Skeletal muscle satellite cell (primary cell): Measurements from ENCODE around the gene INPP5A.

Experiments used
- H3K27me3 ChIP-seq: 2 replicates; pipeline ENCODE4 v1.7.0; 2013; ENCODE audit warnings: low read length; ENCODE audit not compliant: control insufficient read depth, insufficient read depth
- H3K36me3 ChIP-seq: 2 replicates; pipeline ENCODE4 v1.7.0; 2013; ENCODE audit warnings: mild to moderate bottlenecking, control low read depth, low read length; ENCODE audit not compliant: insufficient read depth
- H3K4me1 ChIP-seq: 2 replicates; pipeline ENCODE4 v1.7.0; 2013; ENCODE audit warnings: low read length; ENCODE audit not compliant: control insufficient read depth, insufficient read depth
- H3K4me2 ChIP-seq: 2 replicates; pipeline ENCODE4 v1.7.0; 2013; ENCODE audit warnings: mild to moderate bottlenecking, low read length
- H3K4me3 ChIP-seq: 2 replicates; pipeline ENCODE4 v1.7.0; 2013; ENCODE audit warnings: low read length
- H3K9ac ChIP-seq: 2 replicates; pipeline ENCODE4 v1.7.0; 2013; ENCODE audit warnings: mild to moderate bottlenecking, low read depth, low read length, moderate library complexity
- H3K9me3 ChIP-seq: replicated peaks from 2 replicates; pipeline ENCODE4 v1.7.0; 2013; ENCODE audit warnings: mild to moderate bottlenecking, control low read depth, low read length

Gene INPP5A

DNA sequence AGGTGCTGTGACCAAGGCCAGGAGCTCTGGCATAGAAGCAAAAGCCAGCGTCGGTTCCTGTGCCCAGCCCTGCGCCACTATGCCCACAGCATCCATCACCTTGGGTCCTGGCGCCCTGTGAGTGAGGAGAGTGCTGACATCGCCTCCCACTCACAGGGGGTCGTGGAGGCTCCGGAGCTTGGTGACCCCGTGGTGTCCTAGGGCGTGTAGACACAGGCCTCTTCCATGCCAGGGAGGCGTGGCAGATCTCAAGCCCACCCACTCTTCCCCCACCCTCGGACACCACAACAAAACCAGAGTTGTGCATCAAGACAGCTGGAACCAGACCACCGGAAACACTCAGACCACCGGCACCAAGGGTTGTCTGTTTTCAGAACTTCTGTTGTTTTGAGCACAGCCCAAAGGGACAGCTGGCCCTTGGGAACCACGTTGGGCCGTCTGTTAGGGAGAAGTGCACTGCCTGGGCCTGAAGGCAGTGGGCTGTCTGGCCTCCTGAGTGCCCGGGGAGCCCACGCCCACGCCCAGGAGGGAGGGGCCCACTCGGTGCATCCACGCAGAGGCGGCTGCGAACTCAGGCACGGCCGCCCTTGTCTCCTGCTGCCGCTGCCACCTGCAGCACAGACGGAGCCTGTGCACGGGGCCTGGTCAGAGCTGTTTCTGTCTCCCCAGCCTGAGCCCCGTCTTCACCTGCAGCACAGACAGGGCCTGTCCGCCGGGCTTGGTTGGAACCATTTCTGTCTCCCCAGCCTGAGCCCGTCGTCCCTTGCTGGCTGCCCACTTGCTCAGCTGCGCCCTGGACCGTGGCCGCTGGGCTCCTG lies 106.3 kb downstream of the INPP5A start:
- no peaks in the 10 kb centered on the region for H3K9me3 ChIP-seq
- no peak overlapping the region for H3K9ac ChIP-seq
- H3K27me3 ChIP-seq = no peaks in the 10 kb centered on the region

DNA sequence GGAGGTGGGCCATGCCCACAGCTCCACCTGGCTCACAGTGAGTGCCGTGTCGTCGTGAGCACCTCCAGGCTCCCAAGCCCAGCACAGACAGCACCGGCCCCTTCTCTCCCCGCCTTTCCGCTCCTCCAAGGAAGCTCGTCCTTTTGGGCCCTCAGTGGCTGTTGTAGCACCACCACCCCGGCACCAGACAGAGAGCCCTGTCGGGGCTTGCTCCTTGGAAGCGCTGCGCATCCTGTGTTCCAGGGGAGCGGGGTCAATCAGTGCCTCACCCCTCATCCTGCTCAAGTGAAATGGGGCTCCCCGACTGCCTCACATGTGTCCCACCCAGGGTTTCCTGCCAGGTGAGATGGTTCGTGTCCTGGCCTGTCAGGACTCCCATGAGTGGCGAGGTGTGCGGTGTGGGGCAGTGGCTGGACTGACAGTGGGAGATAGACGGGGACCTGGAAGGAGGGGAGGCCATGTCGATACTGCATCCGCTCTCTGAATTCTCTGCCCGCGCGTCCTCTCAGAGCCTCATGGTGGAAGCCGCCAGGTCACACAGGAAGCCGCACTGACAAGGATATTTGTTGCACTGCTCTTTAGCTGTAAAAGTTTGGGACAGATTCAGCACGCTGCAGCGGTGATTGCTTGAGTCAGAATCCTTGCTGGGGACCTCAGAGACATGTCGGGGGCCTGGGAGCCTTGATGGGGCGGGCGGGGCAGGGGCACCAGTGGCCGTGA lies 107.1 kb downstream of the INPP5A start:
- H3K9me3 ChIP-seq = no peaks in the 10 kb centered on the region
- H3K9ac ChIP-seq = no peak overlapping the region
- no peak overlapping the region for H3K4me3 ChIP-seq
- no peak overlapping the region for H3K4me2 ChIP-seq
- no peaks in the 10 kb centered on the region for H3K36me3 ChIP-seq
- no peaks in the 10 kb centered on the region for H3K4me1 ChIP-seq
- no peaks in the 10 kb centered on the region for H3K27me3 ChIP-seq

More for the DNA sequence above, 106.3 kb downstream of the INPP5A start:
- Histone ChIP-seq H3K4me3 (no peak overlapping the region), H3K36me3 (no peaks in the 10 kb centered on the region), H3K4me1 (no peaks in the 10 kb centered on the region), H3K4me2 (no peak overlapping the region)

DNA sequence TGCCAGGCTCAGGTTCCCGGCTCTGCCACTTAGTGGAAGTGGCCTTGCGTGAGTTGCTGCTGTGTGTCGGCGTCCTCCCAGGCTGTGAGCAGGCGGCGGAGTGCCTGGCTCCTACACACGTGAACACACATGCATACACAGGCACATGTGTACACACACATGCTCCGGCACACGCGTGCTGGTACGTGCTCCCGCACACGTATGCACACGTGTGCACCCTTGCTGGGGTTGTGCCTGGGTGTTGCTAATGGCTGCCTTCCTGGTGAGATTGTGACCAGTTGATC lies 107.6 kb downstream of the INPP5A start:
- Histone ChIP-seq H3K4me1 (no peaks in the 10 kb centered on the region), H3K9me3 (no peaks in the 10 kb centered on the region), H3K27me3 (no peaks in the 10 kb centered on the region), H3K36me3 (no peaks in the 10 kb centered on the region), H3K4me3 (no peak overlapping the region), H3K4me2 (no peak overlapping the region), H3K9ac (no peak overlapping the region)

DNA sequence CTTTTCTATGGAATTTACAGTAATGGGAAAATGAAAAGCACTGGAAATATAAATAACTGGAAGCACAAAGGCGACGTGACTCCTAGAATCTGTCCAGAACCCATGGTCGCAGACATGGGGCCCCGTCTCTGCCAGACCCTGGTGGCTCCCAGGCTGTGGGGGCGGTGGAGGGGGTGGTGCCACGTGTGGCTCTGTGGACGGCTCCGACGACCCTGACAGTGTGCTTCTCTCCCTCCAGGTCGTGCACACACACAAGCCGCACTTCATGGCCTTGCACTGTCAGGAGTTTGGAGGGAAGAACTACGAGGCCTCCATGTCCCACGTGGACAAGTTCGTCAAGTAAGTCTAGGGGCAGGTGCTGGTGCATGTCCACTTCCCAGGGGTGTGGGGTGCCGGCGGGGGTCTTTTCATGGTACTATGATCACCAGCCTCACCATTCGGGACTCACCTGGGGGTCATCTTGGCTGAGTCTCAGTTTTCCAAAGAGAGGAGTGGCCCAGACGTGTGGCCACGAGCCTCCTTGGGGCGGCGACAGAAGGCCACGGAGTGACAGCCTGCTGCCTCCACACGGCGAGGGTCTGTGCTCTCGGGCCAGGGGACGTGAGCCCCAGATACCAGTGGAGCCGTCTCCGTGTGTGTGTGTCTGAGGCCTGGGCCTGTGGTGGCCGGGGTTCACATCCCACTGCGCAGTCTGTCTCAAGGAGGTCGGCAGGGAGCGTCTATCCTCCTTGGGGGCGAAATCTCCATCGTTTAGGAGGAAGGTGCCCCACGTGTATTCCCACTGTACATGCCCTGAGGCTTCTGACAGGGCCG lies 108.2 kb downstream of the INPP5A start:
- Histone ChIP-seq H3K36me3 (no peaks in the 10 kb centered on the region), H3K27me3 (no peaks in the 10 kb centered on the region), H3K4me3 (no peak overlapping the region), H3K9ac (no peak overlapping the region), H3K4me2 (no peak overlapping the region), H3K9me3 (no peaks in the 10 kb centered on the region), H3K4me1 (no peaks in the 10 kb centered on the region)

DNA sequence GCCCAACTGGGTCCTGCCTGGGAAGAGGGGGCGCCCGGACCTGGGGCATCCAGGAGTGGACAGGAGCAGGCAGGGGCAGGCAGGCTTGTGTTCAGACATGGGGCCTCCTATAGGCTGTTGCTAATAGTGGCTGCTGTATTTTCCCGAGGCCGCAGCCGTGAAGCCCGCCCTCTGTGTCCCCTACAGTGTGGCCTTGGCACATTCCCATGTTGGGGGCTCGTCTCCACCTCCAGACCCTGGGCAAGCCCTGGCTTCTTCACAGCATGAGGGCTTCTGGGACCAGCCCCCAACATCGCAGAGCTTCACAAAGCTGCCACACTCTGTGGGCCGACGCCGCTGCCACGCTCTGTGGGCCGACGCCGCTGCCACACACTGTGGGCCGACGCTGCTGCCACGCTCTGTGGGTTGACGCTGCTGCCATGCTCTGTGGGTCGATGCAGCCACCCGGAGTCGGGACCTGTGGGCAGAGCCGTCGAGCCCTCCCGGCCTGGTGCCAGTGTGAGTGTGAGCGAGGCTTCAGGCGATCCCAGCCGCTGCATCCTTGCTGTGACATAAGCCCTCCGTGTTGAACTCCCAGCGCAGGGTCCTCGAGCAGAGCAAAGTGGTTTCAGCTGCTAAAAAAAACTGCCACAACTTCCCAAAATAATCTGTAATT lies 109.0 kb downstream of the INPP5A start:
- no peaks in the 10 kb centered on the region for H3K27me3 ChIP-seq
- no peaks in the 10 kb centered on the region for H3K4me1 ChIP-seq
- H3K4me2 ChIP-seq = no peak overlapping the region
- H3K4me3 ChIP-seq = no peak overlapping the region
- H3K36me3 ChIP-seq = no peaks in the 10 kb centered on the region
- no peak overlapping the region for H3K9ac ChIP-seq
- no peaks in the 10 kb centered on the region for H3K9me3 ChIP-seq

- Histone ChIP-seq H3K27me3 (no peaks in the 10 kb centered on the region), H3K4me2 (no peak overlapping the region), H3K36me3 (no peaks in the 10 kb centered on the region), H3K4me3 (no peak overlapping the region), H3K9me3 (no peaks in the 10 kb centered on the region), H3K9ac (no peak overlapping the region), H3K4me1 (no peaks in the 10 kb centered on the region)
Measured at GRCh38 chr10:132647424-132647823, 109.8 kb downstream of the INPP5A start.

- Histone ChIP-seq H3K4me2 (no peak overlapping the region), H3K9me3 (no peaks in the 10 kb centered on the region), H3K27me3 (no peaks in the 10 kb centered on the region), H3K4me1 (no peaks in the 10 kb centered on the region), H3K4me3 (no peak overlapping the region), H3K9ac (no peak overlapping the region), H3K36me3 (no peaks in the 10 kb centered on the region)
Measured at GRCh38 chr10:132648072-132648850, 110.7 kb downstream of the INPP5A start.

GRCh38 chr10:132648851-132649528 lies 111.4 kb downstream of the INPP5A start:
- no peaks in the 10 kb centered on the region for H3K4me1 ChIP-seq
- no peaks in the 10 kb centered on the region for H3K36me3 ChIP-seq
- H3K27me3 ChIP-seq = no peaks in the 10 kb centered on the region
- H3K4me2 ChIP-seq = no peak overlapping the region
- no peaks in the 10 kb centered on the region for H3K9me3 ChIP-seq
- H3K9ac ChIP-seq = no peak overlapping the region
- no peak overlapping the region for H3K4me3 ChIP-seq

GRCh38 chr10:132649651-132650360 lies 112.2 kb downstream of the INPP5A start:
- Histone ChIP-seq H3K4me3 (no peak overlapping the region), H3K9me3 (no peaks in the 10 kb centered on the region), H3K4me1 (no peaks in the 10 kb centered on the region), H3K9ac (no peak overlapping the region), H3K36me3 (no peaks in the 10 kb centered on the region), H3K4me2 (no peak overlapping the region), H3K27me3 (no peaks in the 10 kb centered on the region)

DNA sequence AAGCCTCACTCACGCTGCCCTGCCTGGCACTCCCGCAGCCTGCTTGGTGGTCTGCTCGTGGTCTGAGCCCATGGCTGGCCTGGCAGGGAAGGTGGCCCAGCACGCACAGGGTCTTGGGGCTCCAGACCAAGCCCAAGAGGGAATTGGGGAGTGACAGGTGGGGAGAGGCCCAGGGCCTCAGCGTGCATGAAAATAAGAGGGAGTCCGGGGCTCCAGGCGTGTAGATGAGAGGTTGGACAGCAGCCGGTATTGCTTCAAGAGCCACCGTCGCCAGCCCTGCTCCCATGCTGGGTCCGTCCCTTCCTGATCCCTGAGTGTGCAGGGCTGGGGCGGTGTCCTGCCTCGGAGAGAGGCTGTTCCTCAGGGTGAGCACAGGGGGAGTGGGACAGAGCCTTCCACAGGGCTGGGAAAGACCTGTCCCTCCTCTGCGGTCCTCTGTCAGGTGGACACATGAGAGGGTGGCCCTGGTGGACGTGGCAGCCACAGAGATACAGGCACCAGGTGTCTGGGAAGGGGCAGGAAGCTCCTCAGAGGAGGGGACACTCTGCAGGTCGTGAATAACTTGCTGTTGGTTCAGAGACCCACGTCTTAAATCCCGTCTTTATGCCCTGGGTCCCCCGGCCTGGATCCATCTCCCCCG lies 113.1 kb downstream of the INPP5A start:
- H3K9me3 ChIP-seq = no peaks in the 10 kb centered on the region
- H3K36me3 ChIP-seq = no peaks in the 10 kb centered on the region
- H3K27me3 ChIP-seq = no peaks in the 10 kb centered on the region
- H3K4me1 ChIP-seq = no peaks in the 10 kb centered on the region
- H3K4me2 ChIP-seq = no peak overlapping the region
- H3K9ac ChIP-seq = no peak overlapping the region
- no peak overlapping the region for H3K4me3 ChIP-seq
